Measurements from ENCODE around the gene PABPN1.

DNA sequence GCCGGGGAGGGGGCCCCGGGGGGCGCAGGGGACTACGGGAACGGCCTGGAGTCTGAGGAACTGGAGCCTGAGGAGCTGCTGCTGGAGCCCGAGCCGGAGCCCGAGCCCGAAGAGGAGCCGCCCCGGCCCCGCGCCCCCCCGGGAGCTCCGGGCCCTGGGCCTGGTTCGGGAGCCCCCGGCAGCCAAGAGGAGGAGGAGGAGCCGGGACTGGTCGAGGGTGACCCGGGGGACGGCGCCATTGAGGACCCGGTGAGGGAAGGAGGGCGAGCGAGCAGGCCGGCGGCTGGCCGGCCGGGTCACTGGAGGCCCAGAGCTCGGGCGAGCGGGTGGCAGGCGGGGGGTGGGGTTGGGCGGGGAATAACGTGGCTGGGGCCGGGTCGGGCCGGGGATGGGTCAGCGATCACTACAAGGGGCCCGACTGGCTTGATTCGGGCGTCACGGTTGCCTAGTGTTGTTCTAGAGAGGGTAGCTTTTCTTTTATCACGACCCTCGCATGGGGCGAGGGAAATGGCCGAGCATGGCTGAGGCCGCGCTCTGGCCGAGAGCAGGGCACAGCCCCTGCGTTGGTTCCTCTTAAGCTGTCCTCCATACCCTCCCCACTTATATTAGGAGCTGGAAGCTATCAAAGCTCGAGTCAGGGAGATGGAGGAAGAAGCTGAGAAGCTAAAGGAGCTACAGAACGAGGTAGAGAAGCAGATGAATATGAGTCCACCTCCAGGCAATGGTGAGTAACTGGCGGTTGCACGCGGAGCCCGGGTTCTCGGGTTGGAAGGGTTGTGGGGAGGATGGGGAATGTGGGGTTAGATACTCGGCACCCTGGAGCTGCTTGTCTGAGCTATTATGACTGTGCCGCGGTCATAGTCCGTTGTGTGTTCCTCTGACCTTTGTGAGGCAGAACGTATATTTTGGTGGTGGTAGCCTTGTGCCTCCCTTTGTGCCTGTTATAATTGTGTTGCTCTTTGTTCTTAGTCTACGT lies 603 bp downstream of the PABPN1 start:
- TF ChIP-seq, protein P1, sequence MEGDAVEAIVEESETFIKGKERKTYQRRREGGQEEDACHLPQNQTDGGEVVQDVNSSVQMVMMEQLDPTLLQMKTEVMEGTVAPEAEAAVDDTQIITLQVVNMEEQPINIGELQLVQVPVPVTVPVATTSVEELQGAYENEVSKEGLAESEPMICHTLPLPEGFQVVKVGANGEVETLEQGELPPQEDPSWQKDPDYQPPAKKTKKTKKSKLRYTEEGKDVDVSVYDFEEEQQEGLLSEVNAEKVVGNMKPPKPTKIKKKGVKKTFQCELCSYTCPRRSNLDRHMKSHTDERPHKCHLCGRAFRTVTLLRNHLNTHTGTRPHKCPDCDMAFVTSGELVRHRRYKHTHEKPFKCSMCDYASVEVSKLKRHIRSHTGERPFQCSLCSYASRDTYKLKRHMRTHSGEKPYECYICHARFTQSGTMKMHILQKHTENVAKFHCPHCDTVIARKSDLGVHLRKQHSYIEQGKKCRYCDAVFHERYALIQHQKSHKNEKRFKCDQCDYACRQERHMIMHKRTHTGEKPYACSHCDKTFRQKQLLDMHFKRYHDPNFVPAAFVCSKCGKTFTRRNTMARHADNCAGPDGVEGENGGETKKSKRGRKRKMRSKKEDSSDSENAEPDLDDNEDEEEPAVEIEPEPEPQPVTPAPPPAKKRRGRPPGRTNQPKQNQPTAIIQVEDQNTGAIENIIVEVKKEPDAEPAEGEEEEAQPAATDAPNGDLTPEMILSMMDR (IDR thresholded peaks at IDR 0.05; ENCODE audit: low read length), result no peak
- no peak for TF ChIP-seq EZH2 (optimal IDR thresholded peaks at IDR 0.05; ENCODE audit: low read depth, low read length)
- no peak for TF ChIP-seq EZH2phosphoT487 (IDR thresholded peaks at IDR 0.05; ENCODE audit: low read length)
